ENCODE data around the gene ACVR2A. TPM values are rescaled to one million over a fixed set of nuclear protein-coding genes. Genes with fewer than 3 reads are reported as not detected.

Gene ACVR2A
- polyA plus RNA-seq, 1 donor from 2014 or later = 139 TPM

DNA sequence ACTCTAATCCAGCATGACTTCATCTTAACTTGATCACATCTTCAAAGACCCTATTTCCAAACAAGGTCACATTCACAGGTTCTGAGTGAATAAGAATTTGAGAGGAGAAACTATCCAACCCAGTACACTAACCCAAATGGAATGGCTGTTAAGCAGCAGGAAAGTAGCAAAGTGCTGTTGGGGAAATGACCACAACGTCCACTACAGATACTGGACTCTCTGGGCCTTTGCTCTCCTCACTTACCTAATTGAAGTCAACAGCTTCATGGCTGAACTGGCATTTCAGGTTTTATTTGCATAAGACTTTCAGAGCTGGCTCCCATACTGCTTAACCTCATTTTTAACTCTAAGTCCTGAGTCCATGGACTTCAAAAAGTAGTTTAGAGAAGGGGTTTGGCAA is 38.0 kb upstream of the ACVR2A start:
- no peaks in the 10 kb centered on the region for H3F3A ChIP-seq (ENCODE audit: insufficient read depth, low read length, poor library complexity, severe bottlenecking)
- no peak overlapping the region for H3K27ac ChIP-seq (ENCODE audit: low read length)
- H3K36me3 ChIP-seq (ENCODE audit: insufficient read depth, low read length) = no peaks in the 10 kb centered on the region
- no peak overlapping the region for H3K4me2 ChIP-seq (ENCODE audit: low read length)
- no peaks in the 10 kb centered on the region for H4K20me1 ChIP-seq (ENCODE audit: insufficient read depth)
- H3K4me3 ChIP-seq (ENCODE audit: low read length) = no peak overlapping the region
- no peaks in the 10 kb centered on the region for H3K79me2 ChIP-seq (replicated peaks; ENCODE audit: insufficient read depth, low read length)
- H3K9me3 ChIP-seq (ENCODE audit: low read length) = no peaks in the 10 kb centered on the region
- H3K9me2 ChIP-seq (ENCODE audit: insufficient read depth, low read length) = no peaks in the 10 kb centered on the region
- TF ChIP-seq TAF1 (IDR thresholded peaks at IDR 0.05; ENCODE audit: low read depth) (no peak), EP300 (conservative IDR thresholded peaks at IDR 0.05; ENCODE audit: poor library complexity, severe bottlenecking) (no peak), RAD21 (conservative IDR thresholded peaks at IDR 0.05) (no peak), SMC3 (conservative IDR thresholded peaks at IDR 0.05; ENCODE audit: poor library complexity) (no peak), EZH2 (IDR thresholded peaks at IDR 0.05; ENCODE audit: borderline replicate concordance, insufficient read depth, low read length, poor library complexity, severe bottlenecking) (no peak)
- TF ChIP-seq, protein P1, sequence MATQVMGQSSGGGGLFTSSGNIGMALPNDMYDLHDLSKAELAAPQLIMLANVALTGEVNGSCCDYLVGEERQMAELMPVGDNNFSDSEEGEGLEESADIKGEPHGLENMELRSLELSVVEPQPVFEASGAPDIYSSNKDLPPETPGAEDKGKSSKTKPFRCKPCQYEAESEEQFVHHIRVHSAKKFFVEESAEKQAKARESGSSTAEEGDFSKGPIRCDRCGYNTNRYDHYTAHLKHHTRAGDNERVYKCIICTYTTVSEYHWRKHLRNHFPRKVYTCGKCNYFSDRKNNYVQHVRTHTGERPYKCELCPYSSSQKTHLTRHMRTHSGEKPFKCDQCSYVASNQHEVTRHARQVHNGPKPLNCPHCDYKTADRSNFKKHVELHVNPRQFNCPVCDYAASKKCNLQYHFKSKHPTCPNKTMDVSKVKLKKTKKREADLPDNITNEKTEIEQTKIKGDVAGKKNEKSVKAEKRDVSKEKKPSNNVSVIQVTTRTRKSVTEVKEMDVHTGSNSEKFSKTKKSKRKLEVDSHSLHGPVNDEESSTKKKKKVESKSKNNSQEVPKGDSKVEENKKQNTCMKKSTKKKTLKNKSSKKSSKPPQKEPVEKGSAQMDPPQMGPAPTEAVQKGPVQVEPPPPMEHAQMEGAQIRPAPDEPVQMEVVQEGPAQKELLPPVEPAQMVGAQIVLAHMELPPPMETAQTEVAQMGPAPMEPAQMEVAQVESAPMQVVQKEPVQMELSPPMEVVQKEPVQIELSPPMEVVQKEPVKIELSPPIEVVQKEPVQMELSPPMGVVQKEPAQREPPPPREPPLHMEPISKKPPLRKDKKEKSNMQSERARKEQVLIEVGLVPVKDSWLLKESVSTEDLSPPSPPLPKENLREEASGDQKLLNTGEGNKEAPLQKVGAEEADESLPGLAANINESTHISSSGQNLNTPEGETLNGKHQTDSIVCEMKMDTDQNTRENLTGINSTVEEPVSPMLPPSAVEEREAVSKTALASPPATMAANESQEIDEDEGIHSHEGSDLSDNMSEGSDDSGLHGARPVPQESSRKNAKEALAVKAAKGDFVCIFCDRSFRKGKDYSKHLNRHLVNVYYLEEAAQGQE (IDR thresholded peaks at IDR 0.05; ENCODE audit: borderline replicate concordance) = no peak
- TF ChIP-seq, protein P2, sequence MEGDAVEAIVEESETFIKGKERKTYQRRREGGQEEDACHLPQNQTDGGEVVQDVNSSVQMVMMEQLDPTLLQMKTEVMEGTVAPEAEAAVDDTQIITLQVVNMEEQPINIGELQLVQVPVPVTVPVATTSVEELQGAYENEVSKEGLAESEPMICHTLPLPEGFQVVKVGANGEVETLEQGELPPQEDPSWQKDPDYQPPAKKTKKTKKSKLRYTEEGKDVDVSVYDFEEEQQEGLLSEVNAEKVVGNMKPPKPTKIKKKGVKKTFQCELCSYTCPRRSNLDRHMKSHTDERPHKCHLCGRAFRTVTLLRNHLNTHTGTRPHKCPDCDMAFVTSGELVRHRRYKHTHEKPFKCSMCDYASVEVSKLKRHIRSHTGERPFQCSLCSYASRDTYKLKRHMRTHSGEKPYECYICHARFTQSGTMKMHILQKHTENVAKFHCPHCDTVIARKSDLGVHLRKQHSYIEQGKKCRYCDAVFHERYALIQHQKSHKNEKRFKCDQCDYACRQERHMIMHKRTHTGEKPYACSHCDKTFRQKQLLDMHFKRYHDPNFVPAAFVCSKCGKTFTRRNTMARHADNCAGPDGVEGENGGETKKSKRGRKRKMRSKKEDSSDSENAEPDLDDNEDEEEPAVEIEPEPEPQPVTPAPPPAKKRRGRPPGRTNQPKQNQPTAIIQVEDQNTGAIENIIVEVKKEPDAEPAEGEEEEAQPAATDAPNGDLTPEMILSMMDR (IDR thresholded peaks at IDR 0.05; ENCODE audit: poor library complexity, severe bottlenecking) = no peak
- H2AFZ ChIP-seq (ENCODE audit: low read depth, low read length) = no peak overlapping the region
- no peaks in the 10 kb centered on the region for H3K27me3 ChIP-seq (ENCODE audit: insufficient read depth, low read depth, low read length)
- H3K9ac ChIP-seq (ENCODE audit: low read length) = no peak overlapping the region

DNA sequence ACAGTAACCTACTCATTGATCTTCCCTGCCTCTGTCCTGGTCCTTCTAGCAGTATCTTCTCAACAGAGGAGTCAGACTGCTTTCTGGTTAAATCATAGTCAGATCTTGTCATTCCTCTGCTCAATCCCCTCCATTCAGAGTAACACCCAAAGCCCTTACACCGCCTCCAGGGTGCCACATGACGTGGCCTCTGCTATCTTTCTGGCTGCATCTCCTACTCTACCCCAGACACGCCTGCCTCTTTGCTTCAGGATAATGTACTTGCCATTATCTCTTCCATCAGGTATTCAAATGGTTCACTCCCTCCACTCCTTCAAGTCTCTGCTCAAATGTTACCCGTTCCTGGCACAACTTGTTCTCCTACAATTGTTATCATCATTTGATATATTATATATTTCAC is 36.3 kb upstream of the ACVR2A start:
- no peak for TF ChIP-seq TAF1 (IDR thresholded peaks at IDR 0.05; ENCODE audit: low read depth)
- Histone ChIP-seq H3K9ac (ENCODE audit: low read length) (no peak overlapping the region), H3K27me3 (ENCODE audit: insufficient read depth, low read depth, low read length) (no peaks in the 10 kb centered on the region)

More for the DNA sequence above, 36.3 kb upstream of the ACVR2A start:
- Histone ChIP-seq H4K20me1 (ENCODE audit: insufficient read depth) (no peaks in the 10 kb centered on the region), H2AFZ (ENCODE audit: low read depth, low read length) (no peak overlapping the region), H3F3A (ENCODE audit: insufficient read depth, low read length, poor library complexity, severe bottlenecking) (no peaks in the 10 kb centered on the region), H3K9me3 (ENCODE audit: low read length) (no peaks in the 10 kb centered on the region), H3K79me2 (replicated peaks; ENCODE audit: insufficient read depth, low read length) (no peaks in the 10 kb centered on the region), H3K4me3 (ENCODE audit: low read length) (no peak overlapping the region), H3K4me2 (ENCODE audit: low read length) (no peak overlapping the region), H3K9me2 (ENCODE audit: insufficient read depth, low read length) (no peaks in the 10 kb centered on the region), H3K27ac (ENCODE audit: low read length) (no peak overlapping the region), H3K36me3 (ENCODE audit: insufficient read depth, low read length) (no peaks in the 10 kb centered on the region)
